HepG2 (cell line): ENCODE results near the gene ADGRG6. TPM values are rescaled to one million over a fixed set of nuclear protein-coding genes. Genes with fewer than 3 reads are reported as not detected.

Experiments
- ATAC-seq: fragments of 200-7000 bp; cut with Tn5 transposase; 3 replicates; pipeline ENCODE4 v1.9.1; 2020; ENCODE audit warnings: mild to moderate bottlenecking, moderate library complexity
- BruUV-seq: library from RNA; stranded (reverse); fragments of 400-500 nt; replicated peaks from 2 replicates; lab custom pipeline; 2021; lab: Mats Ljungman, UMichigan
- CTCF ChIA-PET: fragments of 300-600 bp; formaldehyde crosslinking; extraction: SDS; loops from one replicate; lab custom pipeline; 2021; ENCODE audit warnings: low total read pairs, inconsistent platforms, low intra/inter-chr PET ratio; lab: Yijun Ruan, JAX
- POLR2A ChIA-PET: fragments of 350-600 bp; sonication (Branson Sonifier 250); formaldehyde crosslinking; loops from one replicate; lab custom pipeline; 2020; ENCODE audit warnings: antibody characterized with exemption, inconsistent platforms; lab: Yijun Ruan, JAX
- DNase-seq: peaks from one replicate; pipeline ENCODE4 v3.0.0-alpha.2; 2015; ENCODE audit warnings: low spot score
- FAIRE-seq: peaks from 3 replicates; lab custom pipeline; 2011; peaks lifted over from hg19 to GRCh38; lab: Jason Lieb, UNC
- H2AFZ ChIP-seq: one replicate; pipeline ENCODE4 v1.6.1; 2011; ENCODE audit warnings: low read length, inconsistent platforms
- H3K27ac ChIP-seq: fragments of 300-600 bp; 3 replicates; pipeline ENCODE4 v1.8.0; 2011; ENCODE audit warnings: mixed run types, mild to moderate bottlenecking, mixed read lengths, low read length, inconsistent platforms; ENCODE audit not compliant: insufficient read depth; ENCODE audit errors: extremely low read length
- H3K27me3 ChIP-seq, 2 experiments: fragments of 200-600 bp in 1 of 2; 2 replicates in 1 of 2; 3 replicates in 1 of 2; pipeline versions ENCODE4 v1.6.0 to v1.8.0; 2011; ENCODE audit warnings: low read length in 2 of 2, mild to moderate bottlenecking in 2 of 2, moderate library complexity in 2 of 2, inconsistent platforms in 1 of 2; ENCODE audit not compliant: insufficient read depth in 2 of 2, control insufficient read depth in 1 of 2
- H3K36me3 ChIP-seq, 2 experiments: fragments of 200-600 bp in 1 of 2; replicated peaks in 1 of 2; 2 replicates in 1 of 2; 3 replicates in 1 of 2; pipeline versions ENCODE4 v1.5.1 to v1.8.0; 2011; ENCODE audit warnings: low read length in 2 of 2, inconsistent platforms in 1 of 2; ENCODE audit not compliant: insufficient read depth in 2 of 2, control insufficient read depth in 1 of 2
- H3K4me1 ChIP-seq: 2 replicates; pipeline ENCODE4 v1.5.1; 2012; ENCODE audit warnings: low read length, inconsistent platforms; ENCODE audit not compliant: insufficient read depth
- H3K4me2 ChIP-seq: 2 replicates; pipeline ENCODE4 v1.6.0; 2011; ENCODE audit warnings: low read depth, low read length, inconsistent platforms
- H3K4me3 ChIP-seq, 3 experiments: fragments of 200-600 bp in 1 of 3; sonication (generic), shearing (Covaris generic) in 1 of 3; replicated peaks in 1 of 3; 2 replicates each; pipeline ENCODE4 v1.5.1; 2011 to 2016; ENCODE audit warnings: low read length in 3 of 3, inconsistent platforms in 2 of 3, low read depth in 2 of 3, mild to moderate bottlenecking in 2 of 3, control low read depth in 1 of 3, mixed read lengths in 1 of 3; ENCODE audit not compliant: insufficient read depth in 1 of 3
- H3K79me2 ChIP-seq: one replicate; pipeline ENCODE4 v1.6.1; 2011; ENCODE audit warnings: low read length, inconsistent platforms; ENCODE audit not compliant: insufficient read depth
- H3K9ac ChIP-seq: 2 replicates; pipeline ENCODE4 v1.6.0; 2011; ENCODE audit warnings: mild to moderate bottlenecking, low read depth, low read length, inconsistent platforms; ENCODE audit not compliant: insufficient read depth
- H3K9me3 ChIP-seq: 2 replicates; pipeline ENCODE4 v1.5.1; 2012; ENCODE audit warnings: mild to moderate bottlenecking, low read length
- H4K20me1 ChIP-seq: 2 replicates; pipeline ENCODE4 v1.6.0; 2011; ENCODE audit warnings: inconsistent platforms, mild to moderate bottlenecking, low read length, moderate library complexity; ENCODE audit not compliant: insufficient read depth
- ATM ChIP-seq: fragments of 450-650 bp; IDR thresholded peaks from 2 replicates; pipeline ENCODE4 v1.7.1; 2017; ENCODE audit warnings: mild to moderate bottlenecking, borderline replicate concordance
- PHF8 ChIP-seq: sonication (generic); formaldehyde crosslinking; IDR thresholded peaks from 2 replicates; pipeline ENCODE4 v1.5.0; 2020; ENCODE audit warnings: missing genetic modification reagents
- ZNF660 ChIP-seq: sonication (generic); formaldehyde crosslinking; IDR thresholded peaks from 2 replicates; pipeline ENCODE4 v1.5.1; 2020; ENCODE audit warnings: mild to moderate bottlenecking, low read depth, missing genetic modification reagents, borderline replicate concordance
- WGBS: methylation state at CpG from one replicate; pipeline ENCODE4 v1.1.6; 2017; ENCODE audit warnings: low lambda C conversion rate; 5-methylcytosine and 5-hydroxymethylcytosine counted together
- in situ Hi-C: cut with HindIII; loops from 2 replicates; pipeline ENCODE4 v1.10.0; 2017; ENCODE audit warnings: low pct_unique_long_range_greater_than_20kb; ENCODE audit not compliant: extremely low pct_ligation_motif_present
- intact Hi-C: fragments of 100-400 bp; cut with micrococcal nuclease; formaldehyde crosslinking; loops from one replicate; pipeline ENCODE4 v1.10.0; 2022; ENCODE audit not compliant: unreplicated experiment
- polyA plus RNA-seq, 8 experiments: library from polyadenylated mRNA; depleted of rRNA in 3 of 8; stranded (reverse) in 7 of 8; unstranded in 1 of 8; fragments of >200 nt; fragmentation: Illumina TruSeq in 4 of 8; extraction: Trizol in 4 of 8; gene quantifications; 2 replicates each; pipeline versions ENCODE4 v1.2.1 to v1.2.3, GENCODE V29; 2011 to 2016; ENCODE audit warnings: low read depth in 4 of 8, missing spikeins in 1 of 8, mixed read lengths in 1 of 8; ENCODE audit not compliant: insufficient read depth in 1 of 8
- total RNA-seq, 5 experiments: library from RNA; depleted of rRNA; stranded (reverse); fragments of >200 nt; fragmentation: Illumina TruSeq; extraction: Trizol; gene quantifications; 2 replicates each; pipeline ENCODE4 v1.2.3, GENCODE V29; 2016; ENCODE audit warnings: low read depth in 1 of 5
- TF ChIP-seq, protein P1 (sequence below): sonication (generic); formaldehyde crosslinking; IDR thresholded peaks from 2 replicates; pipeline ENCODE4 v1.4.0; 2020; ENCODE audit warnings: mild to moderate bottlenecking, missing genetic modification reagents
- TF ChIP-seq, protein P2 (sequence below): sonication (generic); formaldehyde crosslinking; IDR thresholded peaks from 2 replicates; pipeline ENCODE4 v1.8.1; 2023; ENCODE audit warnings: mild to moderate bottlenecking, inconsistent platforms, moderate library complexity, missing genetic modification reagents, borderline replicate concordance
- TF ChIP-seq, protein P3 (sequence below): sonication (generic); formaldehyde crosslinking; IDR thresholded peaks from 2 replicates; pipeline ENCODE4 v1.4.0; 2020; ENCODE audit warnings: mild to moderate bottlenecking, missing genetic modification reagents
- TF ChIP-seq, protein P4 (sequence below): sonication (generic); formaldehyde crosslinking; IDR thresholded peaks from 2 replicates; pipeline ENCODE4 v1.8.1; 2023; ENCODE audit warnings: mild to moderate bottlenecking, missing genetic modification reagents

ADGRG6 gene
- total and polyA plus RNA-seq, 2 of the 13 experiments (the other 11 are each of a cell fraction or from before 2014, with no cell fraction given), result 129 to 249 TPM

DNA sequence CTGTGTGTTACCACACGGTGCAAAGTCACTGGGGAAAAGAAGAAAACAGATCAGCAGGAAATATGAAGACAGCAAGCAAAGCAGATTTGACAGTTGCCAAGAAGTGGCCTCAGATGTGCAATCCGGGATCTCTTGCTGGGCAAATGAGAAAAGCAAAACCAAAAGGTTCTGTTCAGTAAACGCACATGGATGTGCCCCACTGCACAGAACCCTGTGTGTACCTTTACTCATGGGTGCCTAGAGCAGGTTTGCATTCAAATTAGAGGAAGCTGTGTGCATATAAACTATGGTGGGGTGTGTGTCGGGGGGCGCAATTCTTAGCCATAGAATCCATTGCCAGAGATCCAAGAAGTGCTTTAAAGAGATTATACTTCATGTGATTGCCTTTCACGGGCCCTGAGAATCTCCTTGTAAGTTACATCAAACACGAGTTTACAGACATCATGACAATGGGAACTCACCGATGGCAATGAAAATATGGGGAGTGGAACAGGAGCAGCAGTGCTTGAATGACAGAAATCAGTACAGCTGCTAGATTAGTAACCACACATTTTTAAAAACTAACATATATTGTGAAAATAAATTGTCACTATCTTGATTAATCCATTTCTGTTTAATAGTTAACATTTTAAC lies 154.3 kb downstream of the ADGRG6 start (continued):
- TF ChIP-seq, protein P1, sequence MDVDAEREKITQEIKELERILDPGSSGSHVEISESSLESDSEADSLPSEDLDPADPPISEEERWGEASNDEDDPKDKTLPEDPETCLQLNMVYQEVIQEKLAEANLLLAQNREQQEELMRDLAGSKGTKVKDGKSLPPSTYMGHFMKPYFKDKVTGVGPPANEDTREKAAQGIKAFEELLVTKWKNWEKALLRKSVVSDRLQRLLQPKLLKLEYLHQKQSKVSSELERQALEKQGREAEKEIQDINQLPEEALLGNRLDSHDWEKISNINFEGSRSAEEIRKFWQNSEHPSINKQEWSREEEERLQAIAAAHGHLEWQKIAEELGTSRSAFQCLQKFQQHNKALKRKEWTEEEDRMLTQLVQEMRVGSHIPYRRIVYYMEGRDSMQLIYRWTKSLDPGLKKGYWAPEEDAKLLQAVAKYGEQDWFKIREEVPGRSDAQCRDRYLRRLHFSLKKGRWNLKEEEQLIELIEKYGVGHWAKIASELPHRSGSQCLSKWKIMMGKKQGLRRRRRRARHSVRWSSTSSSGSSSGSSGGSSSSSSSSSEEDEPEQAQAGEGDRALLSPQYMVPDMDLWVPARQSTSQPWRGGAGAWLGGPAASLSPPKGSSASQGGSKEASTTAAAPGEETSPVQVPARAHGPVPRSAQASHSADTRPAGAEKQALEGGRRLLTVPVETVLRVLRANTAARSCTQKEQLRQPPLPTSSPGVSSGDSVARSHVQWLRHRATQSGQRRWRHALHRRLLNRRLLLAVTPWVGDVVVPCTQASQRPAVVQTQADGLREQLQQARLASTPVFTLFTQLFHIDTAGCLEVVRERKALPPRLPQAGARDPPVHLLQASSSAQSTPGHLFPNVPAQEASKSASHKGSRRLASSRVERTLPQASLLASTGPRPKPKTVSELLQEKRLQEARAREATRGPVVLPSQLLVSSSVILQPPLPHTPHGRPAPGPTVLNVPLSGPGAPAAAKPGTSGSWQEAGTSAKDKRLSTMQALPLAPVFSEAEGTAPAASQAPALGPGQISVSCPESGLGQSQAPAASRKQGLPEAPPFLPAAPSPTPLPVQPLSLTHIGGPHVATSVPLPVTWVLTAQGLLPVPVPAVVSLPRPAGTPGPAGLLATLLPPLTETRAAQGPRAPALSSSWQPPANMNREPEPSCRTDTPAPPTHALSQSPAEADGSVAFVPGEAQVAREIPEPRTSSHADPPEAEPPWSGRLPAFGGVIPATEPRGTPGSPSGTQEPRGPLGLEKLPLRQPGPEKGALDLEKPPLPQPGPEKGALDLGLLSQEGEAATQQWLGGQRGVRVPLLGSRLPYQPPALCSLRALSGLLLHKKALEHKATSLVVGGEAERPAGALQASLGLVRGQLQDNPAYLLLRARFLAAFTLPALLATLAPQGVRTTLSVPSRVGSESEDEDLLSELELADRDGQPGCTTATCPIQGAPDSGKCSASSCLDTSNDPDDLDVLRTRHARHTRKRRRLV (CRISPR knock-in tag), result no peak

DNA sequence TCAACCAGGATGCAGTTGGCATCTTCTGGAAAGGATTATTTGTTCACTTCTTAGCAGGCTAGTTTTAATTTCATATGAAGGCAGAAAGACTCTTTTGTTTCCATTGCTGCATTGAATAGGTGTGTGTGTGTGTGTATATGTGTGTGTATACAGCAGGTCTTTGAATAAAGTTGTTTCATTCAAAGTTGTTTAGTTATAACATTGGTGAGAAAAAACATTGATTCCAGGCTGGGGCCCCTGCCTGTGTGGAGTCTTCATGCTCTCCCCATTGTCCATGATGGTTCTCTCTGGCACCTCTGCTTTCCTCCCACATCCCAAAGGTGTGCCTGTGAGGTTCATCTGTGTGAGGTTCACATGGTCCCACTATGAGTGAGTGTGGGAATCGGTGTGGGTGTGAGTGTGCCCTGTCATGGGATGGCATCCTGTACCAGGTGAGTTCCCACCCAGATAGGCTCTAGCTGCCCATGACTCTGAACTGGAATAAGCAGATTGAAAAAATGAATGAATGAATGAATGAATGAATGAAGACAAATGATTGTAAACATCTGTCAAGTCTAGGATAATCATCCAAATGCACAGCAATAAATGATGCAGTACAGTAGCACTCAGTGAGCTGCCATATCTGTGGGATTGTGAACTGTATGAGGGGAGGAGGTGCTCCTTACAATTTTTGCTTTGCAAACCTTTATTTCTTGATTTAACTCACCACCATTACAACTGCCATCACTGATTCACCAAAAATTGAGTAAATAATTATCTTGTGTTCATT lies 156.0 kb downstream of the ADGRG6 start:
- no peak overlapping the region for H2AFZ ChIP-seq
- no peaks in the 10 kb centered on the region for H4K20me1 ChIP-seq
- ATAC-seq (peak; percentile 18; the same call in 2 of the 3 replicates), DNase-seq (no peak), FAIRE-seq (peak; percentile 12)
- in situ Hi-C loops (no loop called here), intact Hi-C loops (no loop called here)
- H3K9me3 ChIP-seq, result peaks cover 18% of the 10 kb centered on the region
- ChIA-PET POLR2A (no interaction called here), CTCF (no interaction called here)
- H3K9ac ChIP-seq, result no peak overlapping the region
- H3K36me3 ChIP-seq, result peaks cover 0 to 3% of the 10 kb centered on the region in 2 experiments; a peak in 1 of 5 replicates
- H3K79me2 ChIP-seq, result no peaks in the 10 kb centered on the region
- H3K4me1 ChIP-seq, result peaks cover 8% of the 10 kb centered on the region
- 72% methylated on average over 1 of the region's 1 CpG for WGBS
- BruUV-seq, result no TSS peak
- no peak overlapping the region for H3K4me2 ChIP-seq
- H3K27me3 ChIP-seq, result no peaks in the 10 kb centered on the region
- no peak overlapping the region for H3K27ac ChIP-seq
- no peak overlapping the region for H3K4me3 ChIP-seq
- TF ChIP-seq PHF8 (CRISPR knock-in tag) (no peak), ZNF660 (no peak), ATM (no peak)
- TF ChIP-seq, protein P2, sequence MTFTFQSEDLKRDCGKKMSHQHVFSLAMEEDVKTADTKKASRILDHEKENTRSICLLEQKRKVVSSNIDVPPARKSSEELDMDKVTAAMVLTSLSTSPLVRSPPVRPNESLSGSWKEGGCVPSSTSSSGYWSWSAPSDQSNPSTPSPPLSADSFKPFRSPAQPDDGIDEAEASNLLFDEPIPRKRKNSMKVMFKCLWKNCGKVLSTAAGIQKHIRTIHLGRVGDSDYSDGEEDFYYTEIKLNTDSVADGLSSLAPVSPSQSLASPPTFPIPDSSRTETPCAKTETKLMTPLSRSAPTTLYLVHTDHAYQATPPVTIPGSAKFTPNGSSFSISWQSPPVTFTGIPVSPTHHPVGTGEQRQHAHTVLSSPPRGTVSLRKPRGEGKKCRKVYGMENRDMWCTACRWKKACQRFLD (CRISPR knock-in tag), result no peak
- TF ChIP-seq, protein P3, sequence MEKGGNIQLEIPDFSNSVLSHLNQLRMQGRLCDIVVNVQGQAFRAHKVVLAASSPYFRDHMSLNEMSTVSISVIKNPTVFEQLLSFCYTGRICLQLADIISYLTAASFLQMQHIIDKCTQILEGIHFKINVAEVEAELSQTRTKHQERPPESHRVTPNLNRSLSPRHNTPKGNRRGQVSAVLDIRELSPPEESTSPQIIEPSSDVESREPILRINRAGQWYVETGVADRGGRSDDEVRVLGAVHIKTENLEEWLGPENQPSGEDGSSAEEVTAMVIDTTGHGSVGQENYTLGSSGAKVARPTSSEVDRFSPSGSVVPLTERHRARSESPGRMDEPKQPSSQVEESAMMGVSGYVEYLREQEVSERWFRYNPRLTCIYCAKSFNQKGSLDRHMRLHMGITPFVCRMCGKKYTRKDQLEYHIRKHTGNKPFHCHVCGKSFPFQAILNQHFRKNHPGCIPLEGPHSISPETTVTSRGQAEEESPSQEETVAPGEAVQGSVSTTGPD (CRISPR knock-in tag), result no peak
- TF ChIP-seq, protein P4, sequence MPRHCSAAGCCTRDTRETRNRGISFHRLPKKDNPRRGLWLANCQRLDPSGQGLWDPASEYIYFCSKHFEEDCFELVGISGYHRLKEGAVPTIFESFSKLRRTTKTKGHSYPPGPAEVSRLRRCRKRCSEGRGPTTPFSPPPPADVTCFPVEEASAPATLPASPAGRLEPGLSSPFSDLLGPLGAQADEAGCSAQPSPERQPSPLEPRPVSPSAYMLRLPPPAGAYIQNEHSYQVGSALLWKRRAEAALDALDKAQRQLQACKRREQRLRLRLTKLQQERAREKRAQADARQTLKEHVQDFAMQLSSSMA (CRISPR knock-in tag), result no peak
